Measurements from ENCODE around the gene RFX3.

RFX3 gene

GRCh38 chr9:3214741-3215140 lies 311.1 kb downstream of the RFX3 start:
- TF ChIP-seq CREB1 (IDR thresholded peaks at IDR 0.05; ENCODE audit: low read depth) (no peak), FOXM1 (IDR thresholded peaks at IDR 0.05; ENCODE audit: borderline replicate concordance, low read depth) (no peak)

GRCh38 chr9:3205421-3206095 lies 320.2 kb downstream of the RFX3 start:
- TF ChIP-seq USF1 (IDR thresholded peaks at IDR 0.05) (no peak), ZBTB7A (IDR thresholded peaks at IDR 0.05; ENCODE audit: low read depth) (no peak), TEAD4 (IDR thresholded peaks at IDR 0.05) (no peak), MAX (IDR thresholded peaks at IDR 0.05) (no peak), TAF1 (IDR thresholded peaks at IDR 0.05; ENCODE audit: low read depth) (no peak), EP300 (IDR thresholded peaks at IDR 0.05; ENCODE audit: borderline replicate concordance) (no peak), FOXM1 (IDR thresholded peaks at IDR 0.05; ENCODE audit: borderline replicate concordance, low read depth) (no peak), RAD21 (IDR thresholded peaks at IDR 0.05; ENCODE audit: low read depth) (no peak), EGR1 (IDR thresholded peaks at IDR 0.05) (no peak), YY1 (IDR thresholded peaks at IDR 0.05; ENCODE audit: low read depth) (no peak), NFIC (IDR thresholded peaks at IDR 0.05) (no peak)

- TF ChIP-seq USF1 (IDR thresholded peaks at IDR 0.05) (no peak), REST (IDR thresholded peaks at IDR 0.05; ENCODE audit: low read depth) (no peak), NFIC (IDR thresholded peaks at IDR 0.05) (no peak), TCF12 (IDR thresholded peaks at IDR 0.05; ENCODE audit: low read depth) (no peak), EGR1 (IDR thresholded peaks at IDR 0.05) (no peak)
Observed at GRCh38 chr9:3200331-3200774, 325.4 kb downstream of the RFX3 start.

GRCh38 chr9:3193791-3194190 lies 332.0 kb downstream of the RFX3 start:
- TF ChIP-seq EP300 (IDR thresholded peaks at IDR 0.05; ENCODE audit: borderline replicate concordance) (no peak), USF1 (IDR thresholded peaks at IDR 0.05) (no peak), ZBTB7A (IDR thresholded peaks at IDR 0.05; ENCODE audit: low read depth) (no peak), REST (IDR thresholded peaks at IDR 0.05; ENCODE audit: low read depth) (no peak), TCF12 (IDR thresholded peaks at IDR 0.05; ENCODE audit: low read depth) (no peak), FOXM1 (IDR thresholded peaks at IDR 0.05; ENCODE audit: borderline replicate concordance, low read depth) (no peak), CEBPB (IDR thresholded peaks at IDR 0.05) (no peak), TAF1 (IDR thresholded peaks at IDR 0.05; ENCODE audit: low read depth) (no peak), CREB1 (IDR thresholded peaks at IDR 0.05; ENCODE audit: low read depth) (no peak), MAX (IDR thresholded peaks at IDR 0.05) (no peak), EGR1 (IDR thresholded peaks at IDR 0.05) (no peak), RAD21 (IDR thresholded peaks at IDR 0.05; ENCODE audit: low read depth) (no peak), YY1 (IDR thresholded peaks at IDR 0.05; ENCODE audit: low read depth) (no peak)

GRCh38 chr9:3191715-3192114 lies 334.1 kb downstream of the RFX3 start:
- TF ChIP-seq MAX (IDR thresholded peaks at IDR 0.05) (no peak), TEAD4 (IDR thresholded peaks at IDR 0.05) (no peak), EGR1 (IDR thresholded peaks at IDR 0.05) (no peak), TCF12 (IDR thresholded peaks at IDR 0.05; ENCODE audit: low read depth) (no peak), NFIC (IDR thresholded peaks at IDR 0.05) (no peak)

All from Ishikawa (cell line).